ENCODE measurements around the gene FAR2. TPM values are rescaled to one million over a fixed set of nuclear protein-coding genes. Genes with fewer than 3 reads are reported as not detected.

Gene FAR2
- total and polyA plus RNA-seq, 5 experiments from 2014 or later = 0.26 to 0.93 (median 0.60) TPM; not detected in 1

Other genes starting within 250 kb of the FAR2 start
- 10 to 100 TPM; 51.3 to 62.9 TPM for gene ERGIC2, start 231.9 kb downstream of the FAR2 start, total RNA-seq
- 10 to 100 TPM; 54.2 to 76.9 (median 72.2) TPM for gene ERGIC2, start 231.9 kb downstream of the FAR2 start, polyA plus RNA-seq